ENCODE measurements around the gene IRAK3.
"Not testable (repeated sequence)": the region's sequence is repeated elsewhere in the genome, so short reads cannot be mapped to it uniquely, and the experiment has no call there.

Gene IRAK3

DNA sequence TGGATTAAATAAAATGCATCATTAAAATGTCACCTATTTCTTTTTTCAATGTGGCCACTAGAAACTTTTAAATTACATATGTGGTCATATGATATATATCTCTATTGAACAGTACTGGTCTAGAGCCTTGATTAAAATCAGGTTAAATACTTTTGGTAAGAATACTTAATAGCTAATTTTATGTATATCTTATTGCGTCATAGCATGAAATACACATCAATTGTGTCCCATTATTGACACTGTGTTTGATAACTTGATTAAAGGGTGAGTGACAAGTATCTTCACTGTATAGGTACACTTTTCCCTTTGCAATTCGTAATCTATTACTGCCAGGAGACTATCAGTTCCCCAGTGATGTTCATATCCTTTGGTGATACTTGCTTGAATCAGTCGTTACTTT is 108.9 kb downstream of the IRAK3 start:
- TF ChIP-seq, protein P1, sequence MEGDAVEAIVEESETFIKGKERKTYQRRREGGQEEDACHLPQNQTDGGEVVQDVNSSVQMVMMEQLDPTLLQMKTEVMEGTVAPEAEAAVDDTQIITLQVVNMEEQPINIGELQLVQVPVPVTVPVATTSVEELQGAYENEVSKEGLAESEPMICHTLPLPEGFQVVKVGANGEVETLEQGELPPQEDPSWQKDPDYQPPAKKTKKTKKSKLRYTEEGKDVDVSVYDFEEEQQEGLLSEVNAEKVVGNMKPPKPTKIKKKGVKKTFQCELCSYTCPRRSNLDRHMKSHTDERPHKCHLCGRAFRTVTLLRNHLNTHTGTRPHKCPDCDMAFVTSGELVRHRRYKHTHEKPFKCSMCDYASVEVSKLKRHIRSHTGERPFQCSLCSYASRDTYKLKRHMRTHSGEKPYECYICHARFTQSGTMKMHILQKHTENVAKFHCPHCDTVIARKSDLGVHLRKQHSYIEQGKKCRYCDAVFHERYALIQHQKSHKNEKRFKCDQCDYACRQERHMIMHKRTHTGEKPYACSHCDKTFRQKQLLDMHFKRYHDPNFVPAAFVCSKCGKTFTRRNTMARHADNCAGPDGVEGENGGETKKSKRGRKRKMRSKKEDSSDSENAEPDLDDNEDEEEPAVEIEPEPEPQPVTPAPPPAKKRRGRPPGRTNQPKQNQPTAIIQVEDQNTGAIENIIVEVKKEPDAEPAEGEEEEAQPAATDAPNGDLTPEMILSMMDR (IDR thresholded peaks at IDR 0.05; ENCODE audit: low read depth, low read length), result no peak
- no peak for DNase-seq (ENCODE audit: extremely low read depth, low read depth)

GRCh38 chr12:66301944-66302826 is 113.2 kb downstream of the IRAK3 start, which contains the start of gene HELB:
HELB (plus strand) TSS chr12:66302493; CDS start chr12:66302604, 111 bp downstream.
- DNase-seq (ENCODE audit: extremely low read depth, low read depth), result peak; percentile 88
- TF ChIP-seq, protein P1 (IDR thresholded peaks at IDR 0.05; ENCODE audit: low read depth, low read length), result no peak

DNA sequence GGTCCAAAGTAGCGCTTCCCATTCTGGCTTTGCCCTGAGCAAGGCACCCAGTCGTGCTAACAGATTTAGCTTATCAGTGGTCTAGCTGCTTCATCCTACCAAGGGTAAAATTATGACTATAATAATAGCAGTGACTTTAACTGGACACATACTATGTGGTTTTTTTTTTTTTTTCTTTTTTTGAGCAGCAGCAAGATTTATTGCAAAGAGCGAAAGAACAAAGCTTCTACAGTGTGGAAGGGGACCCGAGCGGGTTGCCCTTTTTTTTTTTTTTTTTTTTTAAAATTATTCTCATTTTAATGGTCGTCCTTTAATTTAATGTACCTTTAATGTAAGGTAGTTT is 113.8 kb downstream of the IRAK3 start:
- no peak for DNase-seq (ENCODE audit: extremely low read depth, low read depth)
- TF ChIP-seq, protein P1 (IDR thresholded peaks at IDR 0.05; ENCODE audit: low read depth, low read length), result no peak

DNA sequence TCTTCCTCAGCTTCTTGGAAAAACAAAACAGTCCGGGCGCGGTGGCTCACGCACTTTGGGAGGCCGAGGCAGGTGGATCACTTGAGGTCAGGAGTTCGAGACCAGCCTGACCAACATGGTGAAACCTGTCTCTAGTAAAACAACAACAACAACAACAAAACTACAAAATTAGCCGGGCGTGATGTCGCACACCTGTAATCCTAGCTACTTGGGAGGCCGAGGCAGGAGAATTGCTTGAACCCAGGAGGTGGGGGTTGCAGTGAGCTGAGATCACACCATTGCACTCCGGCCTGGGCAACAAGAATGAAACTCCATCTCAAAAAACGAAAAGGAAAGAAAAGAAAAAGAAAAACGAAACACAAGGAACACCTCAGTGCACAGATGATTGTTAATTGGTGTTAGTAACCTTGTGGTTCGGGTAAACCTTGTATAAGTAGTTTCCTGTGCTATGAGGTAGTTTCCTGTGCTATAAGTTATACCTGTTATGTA is 114.3 kb downstream of the IRAK3 start:
- DNase-seq (ENCODE audit: extremely low read depth, low read depth), result not testable (repeated sequence)

All from AG09319 (cell line).